C4-2B (cell line): ENCODE measurements around the gene ZFYVE1.
"Not testable (repeated sequence)": the region's sequence is repeated elsewhere in the genome, so short reads cannot be mapped to it uniquely, and the experiment has no call there.

Experiments used
- H3K27ac ChIP-seq: fragments of 450-650 bp; 2 replicates; pipeline ENCODE4 v1.5.1; 2017
- ZFX ChIP-seq: fragments of 450-650 bp; IDR thresholded peaks from 2 replicates; pipeline ENCODE4 v1.6.1; 2017
- TF ChIP-seq, protein P1 (sequence below): fragments of 450-650 bp; conservative IDR thresholded peaks from 2 replicates; pipeline ENCODE4 v1.5.1; 2017; ENCODE audit warnings: mild to moderate bottlenecking

Gene ZFYVE1

GRCh38 chr14:72962829-72963312 lies 64.0 kb downstream of the ZFYVE1 start:
- TF ChIP-seq ZFX: no peak
- TF ChIP-seq, protein P1, sequence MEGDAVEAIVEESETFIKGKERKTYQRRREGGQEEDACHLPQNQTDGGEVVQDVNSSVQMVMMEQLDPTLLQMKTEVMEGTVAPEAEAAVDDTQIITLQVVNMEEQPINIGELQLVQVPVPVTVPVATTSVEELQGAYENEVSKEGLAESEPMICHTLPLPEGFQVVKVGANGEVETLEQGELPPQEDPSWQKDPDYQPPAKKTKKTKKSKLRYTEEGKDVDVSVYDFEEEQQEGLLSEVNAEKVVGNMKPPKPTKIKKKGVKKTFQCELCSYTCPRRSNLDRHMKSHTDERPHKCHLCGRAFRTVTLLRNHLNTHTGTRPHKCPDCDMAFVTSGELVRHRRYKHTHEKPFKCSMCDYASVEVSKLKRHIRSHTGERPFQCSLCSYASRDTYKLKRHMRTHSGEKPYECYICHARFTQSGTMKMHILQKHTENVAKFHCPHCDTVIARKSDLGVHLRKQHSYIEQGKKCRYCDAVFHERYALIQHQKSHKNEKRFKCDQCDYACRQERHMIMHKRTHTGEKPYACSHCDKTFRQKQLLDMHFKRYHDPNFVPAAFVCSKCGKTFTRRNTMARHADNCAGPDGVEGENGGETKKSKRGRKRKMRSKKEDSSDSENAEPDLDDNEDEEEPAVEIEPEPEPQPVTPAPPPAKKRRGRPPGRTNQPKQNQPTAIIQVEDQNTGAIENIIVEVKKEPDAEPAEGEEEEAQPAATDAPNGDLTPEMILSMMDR: no peak
- H3K27ac ChIP-seq: no peak overlapping the region

DNA sequence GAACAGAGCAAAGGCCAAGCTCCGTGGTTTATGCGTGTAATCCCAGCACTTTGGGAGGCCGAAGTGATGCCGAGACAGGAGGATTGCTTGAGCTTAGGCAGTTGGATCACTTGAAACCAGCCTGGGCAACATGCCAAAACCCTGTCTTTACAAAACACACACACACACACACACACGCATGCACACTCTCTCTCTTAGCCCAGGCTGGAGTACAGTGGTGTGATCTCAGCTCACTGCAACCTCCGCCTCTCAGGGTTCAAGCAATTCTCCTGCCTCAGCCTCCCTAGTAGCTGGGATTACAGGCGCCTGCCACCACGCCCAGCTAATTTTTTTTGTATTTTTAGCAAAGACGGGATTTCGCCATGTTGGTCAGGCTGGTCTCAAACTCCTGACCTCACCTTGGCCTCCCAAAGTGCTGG lies 64.6 kb downstream of the ZFYVE1 start:
- not testable (repeated sequence) for H3K27ac ChIP-seq

DNA sequence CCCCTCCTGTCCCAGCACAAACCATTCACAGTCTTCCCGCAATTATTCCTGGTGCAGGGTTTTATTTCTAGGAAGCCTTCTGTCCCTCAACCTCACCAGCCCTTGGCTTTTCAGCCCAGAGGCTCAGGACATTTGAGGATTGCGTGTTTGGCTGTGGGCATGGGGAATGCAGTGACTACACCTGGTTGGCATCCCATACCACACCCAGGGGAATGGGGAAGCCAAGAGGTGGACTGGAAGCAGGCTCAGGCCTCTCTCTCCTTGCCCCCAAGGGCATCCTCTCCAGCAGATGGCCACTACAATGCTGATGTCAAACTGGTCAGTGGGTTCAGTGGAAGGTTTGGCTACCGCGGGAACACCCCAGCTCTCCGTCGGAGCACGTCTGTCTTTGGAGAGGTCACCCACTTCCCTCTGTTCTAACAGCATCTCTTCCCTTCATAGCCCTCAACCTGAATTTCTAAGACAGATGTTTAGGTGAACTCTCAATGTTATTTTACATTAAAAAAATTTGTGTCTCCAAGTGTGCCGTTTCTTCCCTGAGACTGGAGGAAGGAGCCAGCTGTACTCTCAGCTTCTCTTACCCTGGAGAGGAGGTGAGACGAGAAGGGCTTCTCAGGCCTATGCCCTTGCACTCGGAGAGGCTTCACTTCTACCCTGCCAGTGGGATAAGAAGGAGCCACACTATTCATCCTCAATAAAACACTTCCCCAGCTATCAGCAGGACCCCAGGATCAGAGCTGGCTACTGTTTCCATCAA lies 65.1 kb downstream of the ZFYVE1 start:
- TF ChIP-seq ZFX: no peak
- TF ChIP-seq, protein P1: no peak
- H3K27ac ChIP-seq: no peak overlapping the region

- not testable (repeated sequence) for H3K27ac ChIP-seq
These were observed 65.9 kb downstream of the ZFYVE1 start for GRCh38 chr14:72961016-72961415.

GRCh38 chr14:72958548-72958947 lies 68.4 kb downstream of the ZFYVE1 start:
- H3K27ac ChIP-seq: no peak overlapping the region
- TF ChIP-seq, protein P1: no peak
- TF ChIP-seq ZFX: no peak

DNA sequence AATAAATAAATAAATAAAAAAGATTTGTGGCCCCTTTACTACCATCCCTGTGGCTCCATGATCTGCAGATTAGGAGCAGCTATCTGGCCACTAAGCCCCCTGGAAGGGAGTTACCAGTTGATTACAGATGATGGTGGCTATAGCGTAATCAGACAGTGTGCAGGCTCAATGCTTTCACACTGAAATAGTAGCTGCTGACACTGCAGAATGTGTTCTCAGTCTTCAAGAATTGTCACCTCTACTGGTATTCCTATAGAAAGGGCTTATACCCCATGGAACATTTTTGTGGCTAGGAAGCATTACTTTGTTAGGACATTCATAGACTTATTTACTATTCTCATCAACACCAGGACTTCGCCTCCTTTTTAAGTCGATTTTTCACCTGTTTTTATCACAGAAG lies 69.7 kb downstream of the ZFYVE1 start:
- TF ChIP-seq ZFX: no peak
- TF ChIP-seq, protein P1: no peak
- no peak overlapping the region for H3K27ac ChIP-seq

DNA sequence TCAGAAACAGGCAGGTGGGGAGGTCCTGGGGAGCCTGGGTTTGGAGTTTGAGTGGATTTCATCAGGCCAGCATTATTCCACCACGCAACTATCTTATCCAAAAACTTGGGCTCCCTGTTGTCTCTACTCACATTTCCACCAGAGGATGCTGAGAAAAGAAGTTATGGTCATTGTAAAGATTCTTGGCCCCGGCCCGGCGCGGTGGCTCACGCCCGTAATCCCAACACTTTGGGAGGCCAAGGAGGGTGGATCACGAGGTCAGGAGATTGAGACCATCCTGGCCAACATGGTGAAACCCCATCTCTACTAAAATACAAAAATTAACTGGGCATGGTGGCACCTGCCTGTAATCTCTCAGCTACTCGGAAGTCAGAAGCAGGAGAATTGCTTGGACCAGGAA lies 70.2 kb downstream of the ZFYVE1 start:
- H3K27ac ChIP-seq: not testable (repeated sequence)

GRCh38 chr14:72952171-72952570 lies 74.7 kb downstream of the ZFYVE1 start:
- no peak for TF ChIP-seq ZFX
- TF ChIP-seq, protein P1: no peak
- no peak overlapping the region for H3K27ac ChIP-seq

DNA sequence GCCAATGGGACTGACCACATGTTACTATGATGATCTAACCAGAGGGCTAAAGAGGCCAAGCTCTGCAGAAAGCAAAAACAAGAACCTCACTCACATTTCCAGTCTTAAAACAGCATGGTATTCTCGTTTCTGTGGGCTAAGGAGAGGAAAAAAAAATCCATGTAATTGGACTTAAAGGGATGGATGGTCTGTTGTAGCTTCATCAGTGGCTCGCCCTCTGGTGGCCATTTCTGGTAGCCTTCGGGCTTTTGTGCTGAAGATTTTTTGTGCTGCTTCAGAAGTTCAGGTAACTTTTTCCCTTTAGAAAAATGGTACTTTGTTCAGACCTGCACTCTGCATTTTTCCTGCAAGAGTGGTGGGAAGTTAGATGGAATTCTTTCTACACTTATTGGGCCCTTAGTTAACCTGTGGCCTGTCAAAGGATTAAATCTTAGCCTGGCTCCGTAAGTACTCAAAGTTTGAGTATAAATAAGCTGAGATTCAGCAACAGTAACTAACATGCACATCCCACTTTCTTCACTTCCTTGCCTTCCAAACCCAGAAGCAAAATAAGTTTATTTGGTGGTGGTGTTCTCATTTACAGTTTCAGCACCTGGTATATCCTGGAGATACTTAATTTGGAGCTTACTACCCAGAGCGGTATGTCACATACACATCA lies 78.3 kb downstream of the ZFYVE1 start:
- H3K27ac ChIP-seq: no peak overlapping the region
- TF ChIP-seq, protein P1: peak; percentile 96
- no peak for TF ChIP-seq ZFX
